ENCODE data around the gene MED16. TPM values are rescaled to one million over a fixed set of nuclear protein-coding genes. Genes with fewer than 3 reads are reported as not detected.

MED16 gene
- polyA plus RNA-seq, 3 donors from 2014 or later, result 44.2 to 112 (median 48.0) TPM

GRCh38 chr19:933553-933882, 40.5 kb upstream of the MED16 start:
- H3K36me3 Mint-ChIP-seq, result peaks cover 0 to 4% (median 4%) of the 10 kb centered on the region in 3 donors
- no peak for DNase-seq
- H3K4me3 Mint-ChIP-seq, result peak overlapping the region in 2 of 5 donors; percentile 82 to 85
- no peak overlapping the region for H3K27ac Mint-ChIP-seq
- peaks cover 5 to 9% (median 8%) of the 10 kb centered on the region in 3 donors for H3K27me3 Mint-ChIP-seq (ENCODE audit: low read depth in 3 of 3)
- H3K4me1 Mint-ChIP-seq, result peaks cover 18 to 42% of the 10 kb centered on the region in 2 donors
- peaks cover 0 to 2% (median 0%) of the 10 kb centered on the region in 6 donors for H3K9me3 Mint-ChIP-seq

DNA sequence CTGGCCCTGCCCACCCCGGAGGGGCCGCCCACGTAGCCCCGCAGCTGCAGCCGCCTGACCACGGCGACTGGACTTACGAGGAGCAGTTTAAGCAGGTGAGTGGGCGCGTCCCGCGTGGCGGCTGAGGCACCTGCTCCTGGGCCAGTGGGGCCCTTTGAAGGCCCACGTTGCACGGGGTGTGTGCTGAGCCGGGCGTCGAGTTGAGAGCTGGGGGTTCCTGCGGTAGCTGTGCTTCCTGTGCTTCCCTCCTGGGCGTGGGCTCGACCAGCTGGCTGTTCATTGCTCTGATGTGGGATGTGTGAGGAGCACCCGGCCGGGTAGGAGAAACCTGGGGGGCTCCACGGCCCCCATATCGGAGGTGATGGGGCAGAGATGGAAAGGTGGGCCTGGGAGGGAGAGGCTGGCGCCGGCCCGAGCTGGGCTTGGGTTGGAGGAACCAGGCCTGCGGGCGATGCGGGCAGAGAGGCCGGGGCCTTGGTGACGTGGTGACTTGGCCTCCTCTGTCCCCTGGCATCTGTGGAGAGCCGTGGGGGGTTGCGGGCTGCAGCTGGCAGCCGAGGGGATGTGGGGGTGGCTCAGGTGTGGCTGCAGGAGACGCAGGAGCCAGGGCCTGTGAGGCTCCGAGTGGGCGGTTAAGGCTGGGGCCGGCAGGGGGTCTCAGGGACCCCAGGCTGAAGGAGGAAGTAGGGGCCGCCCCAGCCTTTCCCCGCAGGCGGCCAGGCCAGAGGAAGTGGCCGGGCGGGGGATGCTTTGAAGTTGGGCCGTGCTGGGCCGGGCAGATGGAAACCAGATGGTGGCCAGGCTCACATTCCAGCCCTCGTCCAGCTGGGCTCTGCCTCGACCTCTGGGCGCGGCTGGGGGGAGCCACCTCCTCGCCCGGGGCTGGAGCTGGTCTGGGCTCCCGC, 39.9 kb upstream of the MED16 start:
- H3K27me3 Mint-ChIP-seq (ENCODE audit: low read depth in 3 of 3), result peaks cover 5 to 8% (median 8%) of the 10 kb centered on the region in 3 donors
- DNase-seq, result peak; percentile 61 to 73 (median 70)
- peaks cover 13 to 39% of the 10 kb centered on the region in 2 donors for H3K4me1 Mint-ChIP-seq
- H3K9me3 Mint-ChIP-seq, result peaks cover 0 to 2% (median 0%) of the 10 kb centered on the region in 6 donors
- peak overlapping the region; percentile 74 to 85 (median 79) for H3K4me3 Mint-ChIP-seq
- peaks cover 0 to 4% (median 4%) of the 10 kb centered on the region in 3 donors for H3K36me3 Mint-ChIP-seq
- H3K27ac Mint-ChIP-seq, result peak overlapping the region in 5 of 6 donors; percentile 57 to 87 (median 76)

- no peak for DNase-seq
- peak overlapping the region in 4 of 5 donors; percentile 6 to 50 (median 26) for H3K4me3 Mint-ChIP-seq
- no peaks in the 10 kb centered on the region for H3K36me3 Mint-ChIP-seq
- H3K9me3 Mint-ChIP-seq, result no peaks in the 10 kb centered on the region
- H3K4me1 Mint-ChIP-seq, result peaks cover 7 to 30% of the 10 kb centered on the region in 2 donors
- H3K27me3 Mint-ChIP-seq (ENCODE audit: low read depth in 3 of 3), result peaks cover 0 to 4% (median 2%) of the 10 kb centered on the region in 3 donors
- no peak overlapping the region for H3K27ac Mint-ChIP-seq
These were observed 39.1 kb upstream of the MED16 start for GRCh38 chr19:931860-932647.

GRCh38 chr19:929891-930258, 36.9 kb upstream of the MED16 start:
- Mint-ChIP-seq H3K4me1 (peaks cover 6 to 23% of the 10 kb centered on the region in 2 donors), H3K27me3 (ENCODE audit: low read depth in 3 of 3) (peaks cover 0 to 2% (median 2%) of the 10 kb centered on the region in 3 donors), H3K9me3 (no peaks in the 10 kb centered on the region), H3K27ac (peak overlapping the region in 2 of 6 donors; percentile 34 to 71), H3K4me3 (peak overlapping the region in 1 of 5 donors; percentile 40), H3K36me3 (no peaks in the 10 kb centered on the region)
- DNase-seq, result no peak

DNA sequence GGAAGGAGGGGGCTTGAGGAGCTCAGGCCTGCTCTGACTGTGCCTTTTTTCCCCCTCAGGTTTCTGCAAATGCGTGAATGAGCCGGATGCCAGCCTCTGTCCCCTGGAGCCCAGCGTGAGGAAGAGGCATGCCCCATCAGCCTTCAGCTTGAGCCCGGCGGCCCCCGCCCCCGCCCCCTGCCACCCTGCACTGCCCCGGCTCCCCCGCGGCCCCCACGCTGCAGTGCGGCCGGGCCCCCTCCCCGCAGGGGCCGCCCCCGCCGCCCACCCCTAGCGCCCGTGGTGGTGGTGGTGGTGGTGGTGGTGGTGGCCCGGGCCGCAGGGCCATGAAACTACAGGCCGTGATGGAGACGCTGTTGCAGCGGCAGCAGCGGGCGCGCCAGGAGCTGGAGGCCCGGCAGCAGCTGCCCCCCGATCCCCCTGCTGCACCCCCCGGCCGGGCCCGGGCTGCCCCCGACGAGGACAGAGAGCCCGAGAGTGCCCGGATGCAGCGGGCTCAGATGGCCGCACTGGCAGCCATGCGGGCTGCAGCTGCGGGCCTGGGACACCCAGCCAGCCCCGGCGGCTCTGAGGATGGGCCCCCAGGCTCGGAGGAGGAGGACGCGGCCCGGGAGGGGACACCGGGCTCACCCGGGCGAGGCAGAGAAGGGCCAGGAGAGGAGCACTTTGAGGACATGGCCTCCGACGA, 36.4 kb upstream of the MED16 start:
- Mint-ChIP-seq H3K9me3 (no peaks in the 10 kb centered on the region), H3K36me3 (no peaks in the 10 kb centered on the region), H3K27me3 (ENCODE audit: low read depth in 3 of 3) (peaks cover 0 to 2% (median 2%) of the 10 kb centered on the region in 3 donors), H3K4me3 (no peak overlapping the region), H3K4me1 (peaks cover 7 to 23% of the 10 kb centered on the region in 2 donors), H3K27ac (peak overlapping the region in 1 of 6 donors; percentile 34)
- no peak for DNase-seq

DNA sequence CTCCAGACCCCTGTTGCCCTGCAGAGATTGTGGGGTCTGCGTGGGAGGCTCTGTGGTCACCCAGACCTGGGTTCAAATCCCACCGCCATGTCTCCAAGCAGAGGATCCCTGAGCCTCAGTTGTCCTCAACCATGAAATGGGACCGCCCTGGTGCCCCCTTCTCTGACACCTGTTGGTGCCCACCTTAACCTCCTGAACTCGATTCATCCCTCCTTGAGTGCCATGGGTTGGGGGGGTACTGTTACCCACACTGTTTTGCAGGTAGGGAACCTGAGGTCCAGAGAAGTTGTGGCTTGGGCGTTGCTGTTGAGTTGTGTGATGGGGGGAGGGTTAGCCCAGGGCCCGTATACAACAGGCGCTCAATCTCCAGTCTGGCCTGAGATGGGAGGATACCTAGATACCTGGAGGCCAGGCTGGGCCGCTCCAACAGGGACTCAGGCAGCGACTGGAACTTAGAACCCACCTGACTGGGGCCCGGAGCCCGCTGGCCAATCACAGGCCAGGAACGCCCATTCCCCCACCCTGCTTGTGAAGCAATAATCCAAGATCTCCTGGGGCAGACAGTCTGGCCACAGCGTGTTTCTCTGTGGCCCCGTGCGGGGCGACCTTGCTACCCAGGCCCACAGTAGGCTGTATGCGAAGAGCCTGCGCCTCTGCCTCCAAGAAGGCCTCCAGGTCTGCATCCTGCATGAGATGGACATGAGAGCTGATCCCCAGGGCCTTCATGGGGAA, 35.6 kb upstream of the MED16 start:
- Mint-ChIP-seq H3K4me1 (peaks cover 11 to 19% of the 10 kb centered on the region in 2 donors), H3K4me3 (peak overlapping the region in 3 of 5 donors; percentile 12 to 21 (median 18)), H3K9me3 (no peaks in the 10 kb centered on the region), H3K36me3 (no peaks in the 10 kb centered on the region), H3K27ac (no peak overlapping the region), H3K27me3 (ENCODE audit: low read depth in 3 of 3) (peaks cover 0 to 2% (median 2%) of the 10 kb centered on the region in 3 donors)
- DNase-seq, result no peak

- DNase-seq, result no peak
- H3K4me3 Mint-ChIP-seq, result peak overlapping the region; percentile 25 to 58 (median 41)
These were observed 34.9 kb upstream of the MED16 start for GRCh38 chr19:927780-928401.

DNA sequence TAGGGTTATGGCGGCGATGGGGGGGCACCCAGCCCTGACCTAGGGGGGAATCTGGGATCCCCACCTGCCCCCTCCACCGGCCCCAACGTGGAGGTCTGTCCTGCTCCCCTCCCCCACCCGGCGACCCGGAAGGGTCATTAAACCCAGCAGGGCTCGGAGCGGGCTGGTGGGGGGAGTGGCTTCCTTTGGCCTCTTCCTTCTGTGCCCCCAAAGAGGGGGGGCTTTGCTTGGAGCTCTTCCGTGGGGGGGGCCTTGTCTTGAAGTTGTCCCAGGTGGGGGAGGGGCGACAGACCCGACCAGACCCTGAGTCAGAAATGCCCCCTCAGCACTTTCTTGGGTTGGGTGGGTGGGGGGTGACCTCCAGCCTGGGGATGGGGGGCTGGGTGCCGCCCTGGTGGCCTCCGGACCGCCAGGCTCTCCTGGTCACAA, 34.4 kb upstream of the MED16 start:
- Mint-ChIP-seq H3K27ac (no peak overlapping the region), H3K4me1 (peaks cover 5 to 14% of the 10 kb centered on the region in 2 donors), H3K9me3 (no peaks in the 10 kb centered on the region), H3K36me3 (no peaks in the 10 kb centered on the region), H3K4me3 (peak overlapping the region; percentile 25 to 58 (median 40)), H3K27me3 (ENCODE audit: low read depth in 3 of 3) (peaks cover 0 to 2% (median 0%) of the 10 kb centered on the region in 3 donors)
- DNase-seq, result no peak

More at GRCh38 chr19:927780-928401, 34.9 kb upstream of the MED16 start:
- Mint-ChIP-seq H3K4me1 (peaks cover 9 to 17% of the 10 kb centered on the region in 2 donors), H3K36me3 (no peaks in the 10 kb centered on the region), H3K27ac (no peak overlapping the region), H3K9me3 (no peaks in the 10 kb centered on the region), H3K27me3 (ENCODE audit: low read depth in 3 of 3) (peaks cover 0 to 2% (median 2%) of the 10 kb centered on the region in 3 donors)

GRCh38 chr19:926589-927350, 33.8 kb upstream of the MED16 start:
- Mint-ChIP-seq H3K4me3 (peak overlapping the region; percentile 77 to 85 (median 82)), H3K27ac (peak overlapping the region in 3 of 6 donors; percentile 57 to 71 (median 65)), H3K4me1 (peaks cover 8 to 11% of the 10 kb centered on the region in 2 donors), H3K36me3 (no peaks in the 10 kb centered on the region), H3K27me3 (ENCODE audit: low read depth in 3 of 3) (peaks cover 0 to 4% (median 0%) of the 10 kb centered on the region in 3 donors), H3K9me3 (no peaks in the 10 kb centered on the region)
- DNase-seq, result no peak

GRCh38 chr19:926323-926588, 33.3 kb upstream of the MED16 start:
- Mint-ChIP-seq H3K9me3 (no peaks in the 10 kb centered on the region), H3K27ac (no peak overlapping the region), H3K27me3 (ENCODE audit: low read depth in 3 of 3) (peaks cover 3 to 8% (median 4%) of the 10 kb centered on the region in 3 donors), H3K4me1 (peaks cover 13 to 14% of the 10 kb centered on the region in 2 donors), H3K4me3 (peak overlapping the region; percentile 58 to 76 (median 74)), H3K36me3 (no peaks in the 10 kb centered on the region)
- no peak for DNase-seq

DNA sequence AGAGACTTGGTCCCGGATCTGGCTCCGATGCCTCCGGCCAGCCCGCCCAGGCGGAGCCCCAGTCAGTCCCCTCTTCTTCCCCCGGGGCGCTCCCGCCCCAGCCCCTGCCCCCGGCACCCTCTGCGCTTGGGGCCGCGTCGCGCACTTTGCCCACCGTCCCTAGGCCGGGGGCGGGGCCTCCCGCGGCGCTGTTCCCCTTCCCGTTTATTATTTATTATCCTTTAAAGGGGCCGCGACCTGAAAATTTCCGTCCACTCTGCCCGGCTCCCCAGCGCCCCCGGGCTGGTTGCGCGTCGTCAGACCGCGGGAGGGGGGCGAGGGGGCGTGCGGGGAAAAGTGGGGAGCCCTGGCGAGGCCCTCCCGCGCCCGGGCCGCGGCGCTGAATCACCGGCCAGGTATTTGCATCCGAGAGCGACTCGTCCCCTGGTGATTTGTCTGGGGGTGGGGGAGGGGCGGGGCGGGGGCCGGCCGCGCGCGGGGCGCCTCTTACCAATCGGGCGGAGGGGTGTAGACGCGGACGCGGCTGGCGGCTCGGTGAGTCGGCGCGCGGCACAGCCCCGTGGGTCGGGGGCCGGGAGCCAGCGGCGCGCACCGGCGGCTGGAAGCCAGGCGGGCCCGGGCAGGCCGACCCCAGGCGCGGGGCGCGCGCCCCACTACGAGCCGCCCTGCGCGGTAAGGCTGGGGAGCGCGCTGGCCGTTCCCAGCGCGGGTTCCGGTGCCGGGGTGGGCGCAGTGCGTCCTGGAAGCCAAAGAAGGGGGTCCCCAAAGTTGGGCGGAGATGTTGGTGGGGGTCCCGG, 32.7 kb upstream of the MED16 start, which contains the start of gene ARID3A:
TSS of gene ARID3A (plus strand) at position 510 of the 797 bp plus-strand sequence. CDS start 3,494 bp downstream, outside the sequence.
- DNase-seq, result peak; percentile 77 to 81 (median 80)
- H3K27me3 Mint-ChIP-seq (ENCODE audit: low read depth in 3 of 3), result peaks cover 3 to 13% (median 5%) of the 10 kb centered on the region in 3 donors
- H3K36me3 Mint-ChIP-seq, result no peaks in the 10 kb centered on the region
- H3K4me3 Mint-ChIP-seq, result peak within 1 kb of the TSS; percentile 79 to 85 (median 85)
- H3K4me1 Mint-ChIP-seq, result peaks cover 15 to 17% of the 10 kb centered on the region in 2 donors
- peak within 1 kb of the TSS; percentile 57 to 85 (median 73) for H3K27ac Mint-ChIP-seq
- no peaks in the 10 kb centered on the region for H3K9me3 Mint-ChIP-seq

Measured in immature natural killer cell (primary cell).